ENCODE data around the gene CHRNA1. TPM values are rescaled to one million over a fixed set of nuclear protein-coding genes. Genes with fewer than 3 reads are reported as not detected.

The CHRNA1 gene
- total and polyA plus RNA-seq, 4 experiments from 2014 or later, result 0.26 to 1.8 TPM; not detected in 2

DNA sequence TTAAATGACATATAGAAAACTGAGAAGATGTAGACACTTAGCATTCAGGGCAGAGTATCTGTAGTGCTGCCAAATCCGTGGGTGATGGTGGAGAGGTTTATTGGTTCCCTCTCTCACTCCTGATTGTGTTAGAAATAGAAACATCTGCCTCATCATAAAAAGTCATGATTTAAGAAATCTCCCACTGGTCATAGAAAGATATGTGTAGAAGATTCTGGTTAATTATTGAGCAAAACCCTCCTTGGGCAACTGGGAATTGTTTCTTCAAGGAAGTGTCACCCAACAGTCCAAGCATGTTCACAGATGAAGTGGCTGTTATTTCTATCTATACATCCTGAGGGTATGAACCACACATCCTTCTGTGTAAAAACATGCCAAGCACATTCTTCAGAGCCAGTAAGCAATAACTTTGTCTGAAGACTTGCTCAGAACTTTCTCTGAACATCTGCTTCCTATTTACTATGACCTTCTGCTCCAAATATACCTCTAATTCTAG lies 33.6 kb upstream of the CHRNA1 start:
- H3K36me3 ChIP-seq (ENCODE audit: insufficient read depth, low read length), result no peaks in the 10 kb centered on the region
- ChIA-PET CTCF (ENCODE audit: partially characterized antibody) (no interaction called here), POLR2A (ENCODE audit: partially characterized antibody) (interaction anchor here (0.7 kb wide), 1 partner anchor 16 kb away, joined by 5 read pairs; no protein-coding TSS in a partner anchor)
- Mint-ChIP-seq H3K27me3 (peaks cover 0 to 3% of the 10 kb centered on the region in 2 donors), H3K4me3 (no peak overlapping the region), H3K4me1 (peaks cover 0 to 2% (median 0%) of the 10 kb centered on the region in 4 donors), H3K36me3 (no peaks in the 10 kb centered on the region), H3K9me3 (no peaks in the 10 kb centered on the region), H3K27ac (no peak overlapping the region)
- no peak for DNase-seq
- no peaks in the 10 kb centered on the region for H3K9me3 ChIP-seq (ENCODE audit: control insufficient read depth in 1 of 2, low read length in 2 of 2)
- no peak overlapping the region for H3K4me3 ChIP-seq (ENCODE audit: low read length in 2 of 2)
- H3K27ac ChIP-seq (ENCODE audit: low read depth, low read length), result no peak overlapping the region
- intact Hi-C loops (cut with micrococcal nuclease), result no loop called here
- H3K27me3 ChIP-seq (ENCODE audit: insufficient read depth, low read length), result no peaks in the 10 kb centered on the region
- no peaks in the 10 kb centered on the region for H3K4me1 ChIP-seq (ENCODE audit: insufficient read depth, low read length)

DNA sequence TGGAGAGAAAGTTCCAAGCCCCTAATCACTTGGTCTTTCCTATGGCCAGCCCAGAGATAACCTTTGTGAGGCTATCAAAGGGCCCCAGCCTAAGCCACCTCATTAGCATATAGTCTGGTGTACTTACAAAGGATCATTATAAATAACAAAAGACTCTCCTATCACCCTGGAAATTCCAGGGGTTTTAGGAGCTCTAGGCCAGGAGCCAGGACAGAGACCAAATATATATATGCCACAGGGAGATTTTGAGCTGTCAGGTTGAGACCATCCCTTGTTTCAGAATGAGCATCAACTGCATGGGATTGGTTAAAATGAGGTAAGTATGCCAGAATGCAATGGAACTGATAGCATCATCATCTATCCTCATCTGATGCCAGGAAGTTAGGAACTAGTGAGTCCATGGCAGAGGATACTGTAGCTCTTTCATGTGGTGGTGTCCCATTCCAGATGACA lies 32.1 kb upstream of the CHRNA1 start:
- no peak for DNase-seq
- H3K4me1 ChIP-seq (ENCODE audit: insufficient read depth, low read length), result no peaks in the 10 kb centered on the region
- ChIA-PET CTCF (ENCODE audit: partially characterized antibody) (interaction anchor here (1.7 kb wide), 1 partner anchor 99 kb away, joined by 6 read pairs; no protein-coding TSS in a partner anchor), POLR2A (ENCODE audit: partially characterized antibody) (no interaction called here)
- peaks cover 0 to 2% (median 0%) of the 10 kb centered on the region in 4 donors for H3K4me1 Mint-ChIP-seq
- no peaks in the 10 kb centered on the region for H3K9me3 Mint-ChIP-seq
- H3K36me3 Mint-ChIP-seq, result no peaks in the 10 kb centered on the region
- H3K4me3 Mint-ChIP-seq, result no peak overlapping the region
- H3K27ac Mint-ChIP-seq, result peak overlapping the region in 1 of 7 donors; percentile 33
- H3K27me3 ChIP-seq (ENCODE audit: insufficient read depth, low read length), result no peaks in the 10 kb centered on the region
- H3K9me3 ChIP-seq (ENCODE audit: control insufficient read depth in 1 of 2, low read length in 2 of 2), result no peaks in the 10 kb centered on the region
- no peak overlapping the region for H3K27ac ChIP-seq (ENCODE audit: low read depth, low read length)
- H3K4me3 ChIP-seq (ENCODE audit: low read length in 2 of 2), result no peak overlapping the region
- intact Hi-C loops (cut with micrococcal nuclease), result no loop called here
- no peaks in the 10 kb centered on the region for H3K36me3 ChIP-seq (ENCODE audit: insufficient read depth, low read length)
- H3K27me3 Mint-ChIP-seq, result peaks cover 0 to 4% of the 10 kb centered on the region in 2 donors

DNA sequence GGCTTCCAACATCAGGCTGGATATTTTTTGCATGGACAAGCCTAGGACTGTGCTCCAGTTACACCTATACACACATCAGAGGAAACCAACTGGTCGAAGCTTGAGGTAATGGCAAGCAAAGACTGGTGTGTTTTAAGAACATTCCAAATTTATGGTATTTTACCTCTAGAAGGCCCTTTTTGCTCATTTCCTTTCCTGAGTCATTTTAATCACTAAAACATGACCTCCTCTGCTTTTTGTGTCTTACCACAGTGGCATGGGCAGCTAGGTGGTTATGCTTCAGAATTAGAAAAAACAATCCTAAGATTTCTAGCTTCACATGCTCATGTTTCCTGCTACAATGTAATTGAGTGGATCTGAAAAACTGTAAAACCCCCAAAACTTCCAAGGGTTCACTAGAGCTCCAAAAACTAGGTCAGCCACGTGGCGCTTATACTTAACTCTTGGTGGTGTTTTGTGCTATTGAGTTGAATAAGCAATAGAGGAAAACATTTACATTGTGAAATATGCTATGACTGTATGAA lies 30.6 kb upstream of the CHRNA1 start:
- Mint-ChIP-seq H3K4me3 (no peak overlapping the region), H3K9me3 (no peaks in the 10 kb centered on the region), H3K27ac (peak overlapping the region in 4 of 7 donors; percentile 4 to 76 (median 58)), H3K4me1 (peaks cover 0 to 2% (median 0%) of the 10 kb centered on the region in 4 donors), H3K27me3 (peaks cover 0 to 1% of the 10 kb centered on the region in 2 donors), H3K36me3 (no peaks in the 10 kb centered on the region)
- intact Hi-C loops (cut with micrococcal nuclease), result no loop called here
- Histone ChIP-seq H3K9me3 (ENCODE audit: control insufficient read depth in 1 of 2, low read length in 2 of 2) (no peaks in the 10 kb centered on the region), H3K36me3 (ENCODE audit: insufficient read depth, low read length) (no peaks in the 10 kb centered on the region), H3K4me1 (ENCODE audit: insufficient read depth, low read length) (no peaks in the 10 kb centered on the region), H3K4me3 (ENCODE audit: low read length in 2 of 2) (no peak overlapping the region), H3K27ac (ENCODE audit: low read depth, low read length) (no peak overlapping the region), H3K27me3 (ENCODE audit: insufficient read depth, low read length) (no peaks in the 10 kb centered on the region)
- POLR2A ChIA-PET (ENCODE audit: partially characterized antibody), result no interaction called here
- CTCF ChIA-PET (ENCODE audit: partially characterized antibody), result interaction anchor here (0.7 to 1.7 kb wide), 2 partner anchors 45 to 98 kb away, joined by 3 to 6 read pairs; no protein-coding TSS in a partner anchor
- DNase-seq, result no peak

DNA sequence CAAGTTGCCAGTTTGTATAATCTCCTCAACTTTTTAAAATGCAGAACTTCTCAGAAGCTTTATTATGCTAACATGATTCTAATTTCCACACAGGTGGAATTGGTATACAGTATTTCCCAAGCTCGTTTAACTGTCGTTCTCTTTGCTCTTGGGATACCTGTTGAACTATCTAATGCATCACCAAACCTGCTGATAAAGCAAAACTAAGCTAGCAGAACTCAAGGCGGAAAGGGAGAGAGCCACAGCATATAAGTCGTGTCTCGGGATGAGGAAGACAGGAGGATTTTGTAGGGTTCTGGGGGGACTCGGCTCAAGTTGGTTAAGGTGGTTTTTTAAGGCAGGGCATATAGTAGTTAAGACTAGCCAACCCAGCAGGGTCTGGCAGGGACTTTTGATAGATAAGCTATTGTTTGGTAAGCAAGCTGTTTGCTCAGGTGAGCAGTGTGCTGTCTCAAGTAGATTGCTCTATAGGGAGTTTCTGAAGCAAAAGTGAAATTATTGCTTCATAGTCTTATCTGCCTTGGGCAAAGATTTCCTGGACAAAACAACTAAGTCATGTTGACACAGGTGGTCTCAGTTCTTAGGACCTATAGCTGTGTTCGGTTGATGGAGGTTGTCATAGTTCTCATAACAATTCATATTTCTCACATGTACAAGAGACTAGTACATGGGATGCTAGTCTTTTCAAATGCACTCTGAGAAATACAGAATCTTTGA lies 28.2 kb upstream of the CHRNA1 start:
- Mint-ChIP-seq H3K4me3 (no peak overlapping the region), H3K9me3 (no peaks in the 10 kb centered on the region), H3K27ac (no peak overlapping the region), H3K36me3 (no peaks in the 10 kb centered on the region), H3K4me1 (peaks cover 5 to 14% (median 9%) of the 10 kb centered on the region in 4 donors), H3K27me3 (peaks cover 0 to 1% of the 10 kb centered on the region in 2 donors)
- no peak overlapping the region for H3K4me3 ChIP-seq (ENCODE audit: low read length in 2 of 2)
- H3K9me3 ChIP-seq (ENCODE audit: control insufficient read depth in 1 of 2, low read length in 2 of 2), result no peaks in the 10 kb centered on the region
- ChIA-PET POLR2A (ENCODE audit: partially characterized antibody) (no interaction called here), CTCF (ENCODE audit: partially characterized antibody) (interaction anchor here (0.9 kb wide), 1 partner anchor 43 kb away, joined by 3 read pairs; no protein-coding TSS in a partner anchor)
- DNase-seq, result no peak
- no peaks in the 10 kb centered on the region for H3K36me3 ChIP-seq (ENCODE audit: insufficient read depth, low read length)
- intact Hi-C loops (cut with micrococcal nuclease), result no loop called here
- H3K4me1 ChIP-seq (ENCODE audit: insufficient read depth, low read length), result peaks cover 13% of the 10 kb centered on the region
- no peaks in the 10 kb centered on the region for H3K27me3 ChIP-seq (ENCODE audit: insufficient read depth, low read length)
- no peak overlapping the region for H3K27ac ChIP-seq (ENCODE audit: low read depth, low read length)

GRCh38 chr2:174791746-174792280 lies 27.5 kb upstream of the CHRNA1 start:
- Histone ChIP-seq H3K36me3 (ENCODE audit: insufficient read depth, low read length) (no peaks in the 10 kb centered on the region), H3K4me3 (ENCODE audit: low read length in 2 of 2) (no peak overlapping the region), H3K27me3 (ENCODE audit: insufficient read depth, low read length) (no peaks in the 10 kb centered on the region), H3K9me3 (ENCODE audit: control insufficient read depth in 1 of 2, low read length in 2 of 2) (no peaks in the 10 kb centered on the region), H3K4me1 (ENCODE audit: insufficient read depth, low read length) (peaks cover 14% of the 10 kb centered on the region), H3K27ac (ENCODE audit: low read depth, low read length) (no peak overlapping the region)
- intact Hi-C loops (cut with micrococcal nuclease), result no loop called here
- ChIA-PET CTCF (ENCODE audit: partially characterized antibody) (no interaction called here), POLR2A (ENCODE audit: partially characterized antibody) (no interaction called here)
- no peaks in the 10 kb centered on the region for H3K9me3 Mint-ChIP-seq
- H3K4me1 Mint-ChIP-seq, result peaks cover 5 to 14% (median 9%) of the 10 kb centered on the region in 4 donors
- DNase-seq, result no peak
- H3K27me3 Mint-ChIP-seq, result peaks cover 0 to 1% of the 10 kb centered on the region in 2 donors
- no peaks in the 10 kb centered on the region for H3K36me3 Mint-ChIP-seq
- no peak overlapping the region for H3K27ac Mint-ChIP-seq
- no peak overlapping the region for H3K4me3 Mint-ChIP-seq

DNA sequence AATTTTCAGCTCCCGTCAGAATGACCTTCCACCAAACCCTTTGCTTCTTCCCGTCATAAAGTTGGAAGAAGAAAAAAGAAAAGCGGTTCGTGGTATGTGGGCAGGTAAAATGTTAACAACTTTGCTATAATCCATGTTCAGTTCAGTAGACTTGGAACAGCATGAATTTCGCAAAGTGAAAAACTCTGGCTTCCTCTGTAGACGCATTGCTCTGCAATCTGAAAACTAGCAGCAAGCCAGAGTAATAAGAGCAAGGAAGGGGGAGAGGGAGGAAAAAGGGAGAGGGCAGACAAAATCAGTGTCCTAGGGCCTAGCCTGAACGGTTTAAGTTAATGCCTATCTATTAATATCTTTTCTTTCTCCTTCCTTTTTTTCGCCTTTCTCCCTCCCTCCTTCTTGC lies 26.7 kb upstream of the CHRNA1 start:
- H3K27ac Mint-ChIP-seq, result peak overlapping the region in 1 of 7 donors; percentile 10
- no peaks in the 10 kb centered on the region for H3K36me3 Mint-ChIP-seq
- H3K27me3 Mint-ChIP-seq, result peaks cover 0 to 1% of the 10 kb centered on the region in 2 donors
- CTCF ChIA-PET (ENCODE audit: partially characterized antibody), result no interaction called here
- POLR2A ChIA-PET (ENCODE audit: partially characterized antibody), result no interaction called here
- no peak overlapping the region for H3K4me3 ChIP-seq (ENCODE audit: low read length in 2 of 2)
- H3K27ac ChIP-seq (ENCODE audit: low read depth, low read length), result no peak overlapping the region
- no peak for DNase-seq
- no peaks in the 10 kb centered on the region for H3K9me3 Mint-ChIP-seq
- H3K36me3 ChIP-seq (ENCODE audit: insufficient read depth, low read length), result no peaks in the 10 kb centered on the region
- H3K9me3 ChIP-seq (ENCODE audit: control insufficient read depth in 1 of 2, low read length in 2 of 2), result no peaks in the 10 kb centered on the region
- H3K4me1 Mint-ChIP-seq, result peaks cover 5 to 14% (median 9%) of the 10 kb centered on the region in 4 donors
- H3K4me3 Mint-ChIP-seq, result no peak overlapping the region
- intact Hi-C loops (cut with micrococcal nuclease), result no loop called here
- H3K27me3 ChIP-seq (ENCODE audit: insufficient read depth, low read length), result no peaks in the 10 kb centered on the region
- peaks cover 14% of the 10 kb centered on the region for H3K4me1 ChIP-seq (ENCODE audit: insufficient read depth, low read length)

- CTCF ChIA-PET (ENCODE audit: partially characterized antibody), result interaction anchor here (0.8 to 1.1 kb wide), 3 partner anchors 40 to 202 kb away, joined by 3 to 4 read pairs (median 3); no protein-coding TSS in a partner anchor
- Mint-ChIP-seq H3K4me3 (peak overlapping the region in 4 of 8 donors; percentile 29 to 80 (median 69)), H3K9me3 (no peaks in the 10 kb centered on the region), H3K27me3 (peaks cover 0 to 1% of the 10 kb centered on the region in 2 donors), H3K27ac (peak overlapping the region in 6 of 7 donors; percentile 24 to 98 (median 78)), H3K36me3 (no peaks in the 10 kb centered on the region), H3K4me1 (peaks cover 5 to 14% (median 8%) of the 10 kb centered on the region in 4 donors)
- intact Hi-C loops (cut with micrococcal nuclease), result no loop called here
- Histone ChIP-seq H3K4me3 (ENCODE audit: low read length in 2 of 2) (no peak overlapping the region), H3K27me3 (ENCODE audit: insufficient read depth, low read length) (no peaks in the 10 kb centered on the region), H3K27ac (ENCODE audit: low read depth, low read length) (no peak overlapping the region), H3K4me1 (ENCODE audit: insufficient read depth, low read length) (peaks cover 14% of the 10 kb centered on the region), H3K9me3 (ENCODE audit: control insufficient read depth in 1 of 2, low read length in 2 of 2) (no peaks in the 10 kb centered on the region), H3K36me3 (ENCODE audit: insufficient read depth, low read length) (no peaks in the 10 kb centered on the region)
- DNase-seq, result no peak
- POLR2A ChIA-PET (ENCODE audit: partially characterized antibody), result interaction anchor here (0.6 to 2.1 kb wide), 6 partner anchors 11 to 201 kb away, joined by 3 to 7 read pairs (median 3); no protein-coding TSS in a partner anchor
Observed at GRCh38 chr2:174789001-174789400, 24.7 kb upstream of the CHRNA1 start.

Data from CD4-positive, alpha-beta memory T cell (primary cell).